GM18520 (cell line): ENCODE measurements around the gene RALY.

Experiments
- ATAC-seq: cut with Tn5 transposase; IDR thresholded peaks from one replicate; pipeline ENCODE4 v1.9.1; 2021; ENCODE audit not compliant: unreplicated experiment

Gene RALY

GRCh38 chr20:33985830-33986229 is 7.9 kb upstream of the RALY start:
- no peak for ATAC-seq

DNA sequence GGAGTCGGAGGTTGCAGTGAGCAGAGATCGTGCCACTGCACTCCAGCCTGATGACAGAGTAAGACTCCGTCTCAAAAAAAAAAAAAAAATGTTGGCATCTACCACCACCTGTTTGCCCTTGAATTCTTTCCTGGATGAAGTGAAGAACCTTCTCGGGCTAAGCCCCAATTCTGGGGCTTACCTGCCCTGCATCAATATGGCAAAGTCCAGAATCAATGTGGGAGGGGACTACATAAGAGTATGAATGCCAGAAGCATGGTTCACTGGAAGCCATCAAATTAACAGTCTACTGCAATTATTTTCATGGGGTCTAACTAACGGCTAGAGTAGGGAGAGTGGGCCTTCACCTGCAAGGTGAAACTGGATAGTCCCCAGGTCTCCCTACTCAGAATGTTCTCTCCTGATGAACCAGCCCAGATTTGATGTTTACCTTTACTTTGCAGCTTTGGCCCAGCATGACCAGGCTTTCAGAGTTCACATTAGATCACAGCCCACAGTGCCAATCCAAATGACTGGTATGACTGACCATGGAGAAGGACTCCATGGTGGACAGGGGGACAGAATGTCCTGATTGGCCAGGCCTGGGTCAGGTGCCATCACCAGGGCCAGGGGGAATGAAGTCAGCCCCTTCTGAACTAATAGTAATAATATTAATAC is 7.0 kb upstream of the RALY start:
- no peak for ATAC-seq

GRCh38 chr20:33990075-33990474 is 3.6 kb upstream of the RALY start:
- ATAC-seq: no peak

GRCh38 chr20:33991502-33991901 is 2.2 kb upstream of the RALY start:
- no peak for ATAC-seq

DNA sequence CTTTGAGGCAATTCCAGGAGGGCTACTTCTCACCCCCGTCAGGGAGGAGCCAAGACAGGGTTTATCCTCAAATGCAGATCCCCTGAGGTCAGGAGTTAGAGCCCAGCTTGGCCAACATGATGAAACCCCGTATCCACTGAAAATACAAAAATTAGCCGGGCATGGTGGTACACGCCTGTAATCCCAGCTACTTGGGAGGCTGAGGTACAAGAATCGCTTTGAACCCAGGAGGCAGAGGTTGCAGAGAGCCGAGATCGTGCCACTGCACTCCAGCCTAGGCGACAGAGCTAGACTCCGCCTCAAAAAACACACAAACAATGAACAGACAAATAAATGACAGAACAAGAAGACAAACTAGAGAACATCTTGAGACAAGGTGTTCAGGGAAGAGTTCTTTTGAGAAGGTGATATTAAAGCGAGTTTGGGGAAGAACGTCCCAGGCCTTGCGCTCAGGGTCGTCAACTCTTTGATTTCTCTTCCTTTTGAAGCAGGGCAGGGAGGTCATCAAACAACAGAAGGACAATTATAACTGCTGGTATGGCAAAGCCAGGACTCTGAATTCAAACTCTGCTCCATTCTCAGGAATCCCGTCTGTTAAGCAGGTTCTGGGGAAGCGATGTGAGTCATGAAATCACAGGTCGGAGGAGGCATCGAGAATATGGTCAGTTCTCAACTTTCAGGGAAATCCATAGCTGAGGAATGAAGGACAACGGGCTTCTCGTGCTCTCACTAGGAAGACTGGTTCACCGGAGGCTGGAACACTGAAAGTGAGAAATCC is 1.4 kb upstream of the RALY start:
- ATAC-seq: no peak

GRCh38 chr20:33992923-33993575 is 662 bp upstream of the RALY start:
- ATAC-seq: peak; percentile 60

DNA sequence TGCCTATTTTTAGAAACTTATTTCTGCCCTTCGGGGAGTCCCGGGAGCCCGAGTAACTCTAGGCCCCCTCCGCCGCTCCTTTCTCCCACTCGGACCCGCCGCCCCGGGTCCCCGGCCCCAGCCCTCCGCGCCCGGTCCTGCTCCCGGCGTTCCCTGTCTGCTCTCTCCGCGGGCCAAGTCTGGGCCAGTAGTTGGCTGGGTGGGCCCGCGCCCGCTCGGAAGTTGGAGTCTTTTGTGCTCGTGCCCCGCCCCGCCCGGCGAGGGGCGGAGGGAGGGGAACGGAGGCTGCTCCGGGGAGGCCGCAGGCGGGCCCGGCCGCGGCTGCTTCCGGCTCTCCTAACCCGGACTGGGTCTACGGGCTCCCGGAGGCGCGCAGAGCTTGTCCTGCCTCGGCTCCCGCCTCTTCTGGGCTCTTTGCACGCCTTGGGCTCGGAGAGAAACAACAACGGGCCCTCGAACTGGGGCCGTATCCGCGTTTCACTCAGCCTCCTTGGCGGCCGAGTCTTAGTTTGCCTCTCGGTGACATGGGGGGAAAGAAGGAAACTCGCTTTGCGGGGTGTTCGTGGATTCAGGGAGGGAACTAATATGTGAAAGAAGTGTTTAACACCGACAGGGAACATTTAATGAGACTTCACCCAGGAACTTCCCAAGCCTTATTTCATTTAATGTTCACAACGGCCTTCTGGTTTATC is 657 bp downstream of the RALY start:
- peak; percentile 24 for ATAC-seq

DNA sequence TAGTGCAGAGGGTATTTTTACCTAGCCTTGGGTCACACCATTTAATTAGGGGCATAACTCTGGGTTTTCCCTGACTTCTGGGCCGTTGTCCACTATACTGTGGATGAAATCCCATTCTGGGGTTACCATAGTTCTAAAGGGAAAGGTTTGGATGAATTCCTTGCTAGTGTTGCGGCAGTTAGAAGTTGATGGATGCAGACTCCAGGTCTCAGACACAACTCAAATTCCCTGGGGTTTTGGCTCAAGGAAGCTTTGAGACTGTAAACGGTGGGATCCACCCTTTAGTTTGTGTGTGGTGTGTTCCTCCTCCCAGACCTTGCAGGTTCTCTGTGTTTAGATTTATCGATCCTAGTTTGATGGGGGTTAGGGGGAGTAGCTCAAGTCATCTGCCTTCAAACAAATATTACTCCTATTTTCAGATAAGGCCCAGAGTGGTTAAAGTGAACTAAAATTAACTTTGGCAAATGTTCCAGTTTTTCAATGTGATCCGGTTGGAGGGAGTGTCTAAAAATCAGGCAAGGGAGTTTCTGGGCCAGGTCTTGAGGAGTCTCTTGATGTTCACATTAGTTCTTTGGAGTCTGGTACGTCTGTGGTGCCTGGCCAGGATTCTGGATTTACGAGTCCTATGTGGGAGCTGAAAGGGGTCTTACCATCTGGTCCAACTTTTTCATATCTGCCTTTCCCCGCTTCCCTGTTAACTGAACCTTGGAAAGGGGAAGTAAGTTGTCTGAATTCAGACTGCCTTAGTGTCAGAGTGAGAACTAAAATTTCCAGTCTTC is 1.5 kb downstream of the RALY start:
- ATAC-seq: no peak

DNA sequence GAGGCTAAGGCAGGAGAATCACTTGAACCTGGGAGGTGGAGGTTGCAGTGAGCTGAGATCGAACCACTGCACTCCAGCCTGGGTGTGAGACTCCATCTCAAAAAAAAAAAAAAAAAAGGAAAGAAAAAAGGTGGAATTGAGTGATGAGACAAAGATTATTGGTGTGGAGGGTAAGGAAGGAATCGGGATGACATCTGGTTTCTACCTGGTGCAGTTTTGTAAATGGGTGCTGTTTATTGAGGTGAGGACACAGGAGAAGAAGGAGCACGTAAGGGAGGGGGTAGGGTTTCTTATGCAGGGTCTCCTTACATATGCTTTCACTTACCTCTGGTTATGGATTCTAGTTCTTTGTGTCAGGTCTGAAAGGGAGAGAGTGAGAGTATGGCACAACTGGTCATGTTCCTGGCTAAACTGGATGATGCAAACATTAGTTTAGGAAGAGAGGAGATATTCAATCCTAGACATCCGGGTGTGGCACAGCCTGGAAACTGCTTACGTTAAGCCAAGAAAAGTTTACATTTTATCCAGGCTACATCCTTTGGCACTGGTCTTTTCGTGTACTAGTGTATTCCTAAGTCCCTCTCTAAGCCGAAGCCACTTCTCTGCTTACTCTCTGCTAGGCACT is 5.4 kb downstream of the RALY start:
- ATAC-seq: no peak

DNA sequence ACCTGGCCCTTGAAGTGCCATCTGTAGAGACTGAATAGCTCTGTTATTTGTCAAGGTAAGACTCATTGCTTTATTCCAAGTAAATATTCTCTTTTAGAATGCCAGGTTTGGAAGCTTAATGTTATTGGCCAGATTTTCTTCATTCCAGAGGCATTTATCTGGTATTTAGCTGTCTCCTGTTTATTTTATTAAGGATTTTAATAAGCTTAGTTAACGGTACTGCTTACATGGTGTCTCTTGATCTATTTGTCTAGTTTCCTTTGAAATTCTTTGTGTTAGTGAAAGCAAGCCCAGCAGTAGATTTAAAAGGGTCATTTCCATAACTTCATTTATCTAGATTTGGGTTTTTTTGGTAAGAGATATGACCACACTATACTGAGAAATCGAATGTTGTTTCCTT is 7.7 kb downstream of the RALY start:
- ATAC-seq: no peak

DNA sequence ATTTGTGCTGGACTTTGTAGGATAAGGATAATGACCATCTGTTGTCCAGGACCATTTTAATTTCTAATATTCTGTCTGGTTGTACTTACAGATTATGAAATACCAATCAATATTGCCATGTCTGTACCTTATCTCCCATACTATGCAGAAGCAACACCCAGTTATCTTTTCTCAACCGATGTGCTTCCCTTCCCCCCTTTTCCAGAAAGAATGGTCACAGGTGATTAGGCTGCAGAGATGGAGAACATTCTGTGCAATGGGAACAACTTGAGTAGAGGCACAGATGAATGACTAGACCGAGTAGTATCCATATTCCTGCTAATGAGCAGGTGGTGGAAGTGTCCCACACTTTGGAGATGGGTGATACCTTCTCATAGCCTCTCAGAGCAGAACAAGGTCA is 10.5 kb downstream of the RALY start:
- ATAC-seq: no peak

DNA sequence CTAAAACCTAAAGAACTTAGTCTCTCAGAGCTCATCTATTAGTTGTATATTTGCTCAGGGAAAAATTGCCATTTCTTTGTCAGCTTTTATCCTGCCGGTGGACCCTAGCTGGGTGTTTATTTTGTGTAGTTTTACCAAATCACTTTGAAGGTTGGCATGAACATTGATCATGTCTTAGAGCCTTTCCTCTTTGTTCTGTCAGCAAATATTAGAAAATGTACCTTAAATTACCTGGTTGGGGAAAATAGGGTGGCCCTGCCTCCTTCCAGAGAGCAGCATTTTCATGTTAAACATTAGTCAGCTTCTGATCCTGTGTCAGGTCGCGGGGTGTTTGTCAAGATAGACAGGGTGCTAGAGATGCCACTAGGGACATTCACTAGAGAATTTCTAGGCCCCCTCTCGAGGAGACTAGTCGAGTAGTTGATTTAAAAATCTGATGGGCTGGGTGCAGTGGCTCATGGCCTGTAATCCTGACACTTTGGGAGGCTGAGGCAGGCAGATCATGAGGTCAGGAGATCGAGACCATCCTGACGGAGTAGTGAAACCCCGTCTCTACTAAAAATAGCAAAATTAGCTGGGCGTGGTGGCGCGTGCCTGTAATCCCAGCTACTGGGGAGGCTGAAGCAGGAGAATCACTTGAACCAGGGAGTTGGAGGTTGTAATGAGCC is 11.2 kb downstream of the RALY start:
- no peak for ATAC-seq

- no peak for ATAC-seq
Observed at GRCh38 chr20:34006619-34007018, 12.9 kb downstream of the RALY start.

DNA sequence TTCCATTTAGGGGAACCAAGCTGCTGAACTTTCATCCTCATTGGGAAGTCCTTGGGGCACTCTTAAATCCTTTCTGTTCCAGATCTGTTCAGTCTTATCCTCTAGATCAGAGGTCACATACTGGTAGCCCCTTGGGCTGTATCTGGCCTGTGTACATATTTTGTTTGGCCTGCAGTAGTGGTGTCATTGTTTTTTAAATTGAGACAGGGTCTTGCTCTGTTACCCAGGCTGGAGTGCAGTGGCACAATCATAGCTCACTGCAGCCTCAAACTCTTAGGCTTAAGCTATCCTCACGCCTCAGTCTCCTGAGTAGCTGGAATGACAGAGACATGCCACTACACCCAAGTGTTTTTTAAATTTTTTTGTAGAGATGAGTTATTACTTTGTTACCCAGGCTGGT is 14.8 kb downstream of the RALY start:
- ATAC-seq: no peak

GRCh38 chr20:34010405-34010931 is 16.8 kb downstream of the RALY start:
- no peak for ATAC-seq

DNA sequence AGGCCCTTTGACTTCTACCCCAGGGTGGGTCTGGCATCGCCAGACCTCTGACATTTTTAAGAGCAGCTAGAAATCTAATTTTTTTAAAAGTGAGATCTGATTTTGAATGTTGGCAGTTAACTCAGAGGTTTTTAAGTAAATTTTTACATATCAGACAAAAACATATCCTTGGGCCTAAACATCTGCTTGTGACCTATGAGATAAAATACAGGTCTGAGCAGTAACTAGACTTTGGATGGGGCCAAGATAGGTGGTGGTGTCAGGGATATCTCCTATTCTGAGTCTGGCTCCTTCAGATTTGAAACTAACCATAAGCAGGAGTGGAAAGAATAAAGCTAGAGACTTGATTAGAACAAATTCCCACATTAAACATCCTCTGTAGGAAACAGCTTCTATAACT is 17.6 kb downstream of the RALY start:
- ATAC-seq: no peak

DNA sequence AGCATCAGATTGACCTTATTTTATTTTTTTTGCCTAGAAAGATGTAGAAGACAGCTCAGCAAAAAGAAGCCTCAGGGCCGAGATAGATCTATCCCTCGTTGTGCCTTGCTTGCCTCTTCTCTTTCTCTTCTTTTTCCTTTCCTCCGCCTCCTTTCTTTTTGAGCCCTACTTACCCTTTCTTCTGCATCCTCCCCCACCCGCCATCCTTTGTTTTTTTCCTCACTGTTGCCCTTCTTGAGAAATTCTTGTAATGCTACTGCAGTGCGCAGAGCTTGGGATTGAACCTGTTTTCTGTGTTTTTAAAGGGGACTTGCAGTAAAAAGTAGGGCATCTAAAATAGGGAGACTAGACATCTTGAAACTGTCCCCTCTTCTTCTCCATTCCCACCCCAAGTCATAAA is 18.6 kb downstream of the RALY start:
- ATAC-seq: no peak

DNA sequence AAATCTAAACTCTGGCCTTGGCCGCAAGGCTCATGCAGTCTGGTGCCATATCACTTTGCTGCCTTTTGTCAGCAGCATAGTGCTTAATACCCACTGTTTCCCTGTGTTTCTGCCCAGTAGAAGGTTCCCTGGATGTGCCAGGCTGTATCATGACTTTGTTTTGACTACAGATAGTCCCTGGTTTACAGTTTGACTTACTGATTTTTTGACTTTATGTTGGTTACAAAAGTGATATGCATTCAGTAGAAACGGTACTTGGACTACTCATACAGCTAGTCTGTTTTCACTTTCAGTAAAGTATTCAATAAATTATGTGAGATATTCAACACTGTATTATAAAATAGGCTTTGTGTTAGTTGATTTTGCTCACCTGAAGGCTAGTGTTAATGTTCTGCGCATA is 19.0 kb downstream of the RALY start:
- ATAC-seq: no peak

DNA sequence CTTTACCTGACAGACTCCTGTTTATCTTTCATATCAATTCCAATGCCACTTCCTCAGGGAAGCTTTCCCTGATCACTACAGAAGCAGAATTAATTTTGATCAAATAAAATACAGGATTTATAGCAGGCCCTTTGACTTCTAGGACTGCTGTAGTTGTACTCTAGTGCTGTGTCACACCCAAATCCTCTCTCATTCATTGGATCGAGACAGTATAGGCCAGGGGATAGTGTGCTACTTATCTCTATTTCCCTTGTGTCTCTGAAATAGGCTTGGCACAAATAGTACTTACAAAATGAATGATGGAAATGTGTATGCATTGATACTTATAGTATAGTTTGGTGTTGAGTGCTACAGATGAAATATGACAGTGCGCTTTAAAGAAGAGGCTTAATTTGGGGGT is 19.8 kb downstream of the RALY start:
- ATAC-seq: no peak

GRCh38 chr20:34014878-34015277 is 21.2 kb downstream of the RALY start:
- no peak for ATAC-seq
